Cardiac fibroblast (primary cell): ENCODE data around the gene CHERP.

ENCODE experiments used
- DNase-seq, 2 donors: peaks; one replicate each; pipeline versions ENCODE4 v3.0.0 to v3.0.0-alpha.2; 2010; ENCODE audit warnings: low read depth in 2 of 2
- H3K4me3 ChIP-seq, 2 donors: replicated peaks in 1 of 2; 1 replicate in 1 of 2; 2 replicates in 1 of 2; pipeline ENCODE4 v1.5.1; 2011; ENCODE audit warnings: low read depth in 2 of 2, low read length in 2 of 2, mild to moderate bottlenecking in 2 of 2, moderate library complexity in 1 of 2
- TF ChIP-seq, protein P1 (sequence below): IDR thresholded peaks from one replicate; pipeline ENCODE4 v1.5.1; 2011; ENCODE audit warnings: low read depth, mild to moderate bottlenecking, low read length, inconsistent platforms

Gene CHERP

DNA sequence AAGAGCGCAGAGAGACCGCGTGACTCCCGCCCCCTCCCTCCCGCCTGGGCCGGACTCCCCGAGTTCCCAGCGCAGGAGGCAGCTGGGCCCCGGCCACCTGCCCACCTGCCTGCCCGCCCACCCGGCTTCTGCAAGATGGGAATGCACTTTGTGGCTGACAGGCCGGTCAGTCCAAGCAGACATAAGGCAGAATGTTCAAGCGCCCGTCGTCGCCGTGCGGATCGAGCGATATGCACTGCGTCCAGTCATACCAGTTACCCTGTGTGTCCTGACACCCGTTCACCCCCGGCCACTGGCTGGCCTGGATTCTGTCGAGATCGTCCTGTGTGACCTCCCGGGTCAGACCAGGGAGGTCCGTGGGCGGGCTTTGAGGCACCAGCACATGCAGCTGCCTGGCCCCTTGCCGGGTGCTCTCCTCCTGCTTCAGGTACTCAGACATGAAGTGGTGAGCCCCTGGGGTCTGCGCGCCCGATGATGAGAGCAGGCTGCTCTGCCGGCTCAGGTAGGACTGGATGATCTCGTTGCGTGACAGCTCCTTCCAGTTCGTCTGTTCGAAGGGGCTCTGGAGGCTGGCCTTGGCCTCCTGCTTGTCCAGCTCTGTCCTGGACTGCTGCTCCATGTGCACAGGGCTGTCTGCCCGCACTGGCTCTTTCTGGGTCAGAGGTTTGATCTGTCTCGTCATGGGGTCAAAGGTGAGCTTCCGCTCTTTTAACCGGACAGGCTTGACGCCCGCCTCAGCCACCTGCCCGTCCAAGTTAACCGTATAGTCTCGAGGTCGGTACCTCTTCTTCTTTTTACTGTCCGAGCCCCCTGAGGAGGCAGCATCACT is 33.8 kb upstream of the CHERP start:
- H3K4me3 ChIP-seq, result no peak overlapping the region
- TF ChIP-seq, protein P1, sequence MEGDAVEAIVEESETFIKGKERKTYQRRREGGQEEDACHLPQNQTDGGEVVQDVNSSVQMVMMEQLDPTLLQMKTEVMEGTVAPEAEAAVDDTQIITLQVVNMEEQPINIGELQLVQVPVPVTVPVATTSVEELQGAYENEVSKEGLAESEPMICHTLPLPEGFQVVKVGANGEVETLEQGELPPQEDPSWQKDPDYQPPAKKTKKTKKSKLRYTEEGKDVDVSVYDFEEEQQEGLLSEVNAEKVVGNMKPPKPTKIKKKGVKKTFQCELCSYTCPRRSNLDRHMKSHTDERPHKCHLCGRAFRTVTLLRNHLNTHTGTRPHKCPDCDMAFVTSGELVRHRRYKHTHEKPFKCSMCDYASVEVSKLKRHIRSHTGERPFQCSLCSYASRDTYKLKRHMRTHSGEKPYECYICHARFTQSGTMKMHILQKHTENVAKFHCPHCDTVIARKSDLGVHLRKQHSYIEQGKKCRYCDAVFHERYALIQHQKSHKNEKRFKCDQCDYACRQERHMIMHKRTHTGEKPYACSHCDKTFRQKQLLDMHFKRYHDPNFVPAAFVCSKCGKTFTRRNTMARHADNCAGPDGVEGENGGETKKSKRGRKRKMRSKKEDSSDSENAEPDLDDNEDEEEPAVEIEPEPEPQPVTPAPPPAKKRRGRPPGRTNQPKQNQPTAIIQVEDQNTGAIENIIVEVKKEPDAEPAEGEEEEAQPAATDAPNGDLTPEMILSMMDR, result no peak
- no peak for DNase-seq

DNA sequence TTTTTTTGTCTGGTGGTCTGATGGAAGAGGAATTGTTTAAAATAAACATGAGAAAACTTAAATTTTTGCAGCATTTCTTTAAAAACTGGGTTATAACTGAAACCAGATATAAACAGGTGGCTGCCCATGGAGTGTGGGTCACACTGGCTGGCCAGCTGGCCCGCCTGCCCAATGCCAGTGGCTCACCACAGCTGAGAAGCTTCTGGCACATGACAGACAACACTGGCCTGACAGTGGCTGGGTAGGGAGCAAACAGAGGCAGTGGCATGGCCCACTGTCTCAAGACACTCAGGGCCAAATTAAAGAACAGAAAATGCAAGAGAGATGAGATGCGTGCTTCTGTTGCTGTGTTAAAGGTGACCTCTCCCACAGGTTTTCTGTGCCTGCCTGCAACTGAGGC is 33.0 kb upstream of the CHERP start:
- no peak for DNase-seq
- TF ChIP-seq, protein P1, result no peak
- no peak overlapping the region for H3K4me3 ChIP-seq

DNA sequence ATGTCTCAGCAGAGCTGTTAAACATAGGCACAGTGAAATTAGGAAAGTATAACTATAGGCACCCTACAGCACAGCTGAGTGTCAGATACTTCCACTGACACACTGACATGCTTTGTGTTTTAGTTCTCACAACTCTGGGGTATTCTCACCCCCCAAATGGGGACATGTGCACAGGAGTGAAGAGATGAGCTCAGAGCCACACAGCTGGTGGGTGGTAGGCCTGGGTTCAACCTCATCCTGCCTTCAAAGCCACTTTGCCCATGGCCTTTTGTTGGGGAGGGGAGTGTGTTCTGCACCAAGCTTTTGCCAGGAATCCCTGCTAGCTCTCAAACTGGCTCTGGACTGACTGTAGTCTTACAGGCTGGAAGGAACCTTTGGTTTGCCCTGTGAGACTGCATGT is 31.7 kb upstream of the CHERP start:
- TF ChIP-seq, protein P1, result no peak
- peak overlapping the region in 1 of 2 donors; percentile 97 for H3K4me3 ChIP-seq
- no peak for DNase-seq

DNA sequence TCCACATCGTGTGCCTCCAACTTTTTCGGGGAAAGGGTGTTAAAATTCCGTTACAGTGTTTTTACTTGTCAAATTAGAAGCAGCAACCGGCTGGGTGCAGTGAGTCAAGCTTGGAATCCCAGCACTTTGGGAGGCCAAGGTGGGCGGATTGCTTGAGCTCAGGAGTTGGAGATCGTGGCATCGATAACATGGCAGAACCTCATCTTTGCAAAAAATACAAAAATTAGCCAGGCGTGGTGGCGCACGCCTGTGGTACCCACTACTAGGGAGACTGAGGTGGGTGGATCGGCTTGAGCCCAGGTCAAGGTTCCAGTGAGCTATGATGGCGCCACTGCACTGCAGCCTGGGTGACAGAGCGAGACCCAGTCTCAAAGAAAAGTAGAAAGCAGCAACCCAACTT is 31.1 kb upstream of the CHERP start:
- TF ChIP-seq, protein P1, result no peak
- H3K4me3 ChIP-seq, result peak overlapping the region; percentile 95 to 97
- no peak for DNase-seq

DNA sequence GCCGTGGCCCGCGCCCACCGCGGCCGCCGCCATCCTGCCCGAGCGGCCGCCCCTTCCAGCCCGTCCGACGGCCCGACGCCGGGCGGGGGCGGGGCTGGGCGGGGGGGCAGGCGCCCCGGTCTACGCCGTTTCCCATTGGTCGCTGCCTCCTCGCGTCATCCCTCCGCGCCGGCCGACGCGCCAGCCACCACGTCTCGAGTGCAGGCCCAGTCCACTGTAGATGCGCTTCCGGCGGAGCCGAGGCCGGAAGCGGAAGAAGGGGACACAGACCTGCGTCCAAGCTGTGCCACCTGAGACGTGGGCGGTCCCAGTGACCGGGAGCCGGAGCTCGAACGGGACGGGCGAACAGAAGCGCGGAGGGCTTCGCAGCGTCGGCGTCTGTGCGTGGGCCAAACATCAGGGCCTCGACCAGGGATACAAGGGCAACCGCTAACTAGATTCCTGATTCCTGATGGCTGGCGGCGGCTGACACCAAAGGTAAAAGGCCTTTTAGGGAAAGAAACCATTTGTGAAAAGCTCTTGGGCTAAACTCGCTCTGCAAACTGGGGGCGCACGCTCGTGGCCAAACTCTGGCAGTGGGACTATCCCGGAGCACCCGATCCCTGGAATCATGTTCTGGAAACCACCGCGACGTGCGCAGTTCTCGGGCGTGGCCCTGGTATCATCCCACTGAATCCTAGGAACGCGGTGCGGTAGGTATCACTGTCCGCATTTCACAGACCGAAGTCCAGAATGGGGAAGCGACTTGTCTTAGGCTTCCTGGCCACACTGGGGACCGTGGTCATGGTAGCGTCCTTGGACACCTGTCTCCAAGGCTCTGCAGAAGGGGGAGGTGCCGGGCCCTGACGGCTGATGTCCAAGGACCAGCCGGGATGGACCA is 30.3 kb upstream of the CHERP start, which contains the start of gene SLC35E1:
SLC35E1 (minus strand) TSS at position 84 of the 880 bp plus-strand sequence; CDS start at position 33, 51 bp downstream.
- peak within 1 kb of the TSS; percentile 95 to 97 for H3K4me3 ChIP-seq
- TF ChIP-seq, protein P1, result no peak
- peak; percentile 94 to 95 for DNase-seq

DNA sequence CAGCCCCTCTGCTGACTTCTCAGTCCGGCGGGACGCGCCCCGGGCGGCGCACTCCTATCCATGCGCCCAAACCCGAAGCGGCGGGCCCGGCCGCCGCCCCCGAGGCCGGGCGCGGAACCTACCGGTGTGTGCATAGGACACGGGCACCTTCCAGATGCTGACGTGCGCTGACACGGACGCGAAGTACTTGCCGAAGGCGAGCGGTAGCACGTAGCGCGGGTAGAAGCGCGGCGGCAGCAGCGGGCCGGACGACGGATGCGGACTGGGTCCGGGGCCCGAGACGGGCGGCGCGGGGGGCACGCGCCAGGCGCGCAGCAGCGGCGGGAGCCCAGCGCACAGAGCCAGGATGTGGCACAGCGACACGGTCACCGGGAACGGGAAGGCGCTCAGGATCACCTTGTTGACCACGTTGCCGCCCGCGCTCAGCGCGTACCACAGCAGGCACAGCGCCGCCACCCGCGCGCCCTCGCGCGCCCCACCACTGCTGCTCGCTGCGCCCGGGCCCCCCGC is 29.6 kb upstream of the CHERP start:
- TF ChIP-seq, protein P1, result no peak
- DNase-seq, result peak in 1 of 2 donors; percentile 31
- peak overlapping the region; percentile 61 to 79 for H3K4me3 ChIP-seq
